ENCODE data around the gene C12orf42. TPM values are rescaled to one million over a fixed set of nuclear protein-coding genes. Genes with fewer than 3 reads are reported as not detected.

Gene C12orf42
- total and polyA plus RNA-seq, 10 of the 15 experiments (the other 5 are each of a cell fraction or from before 2014, with no cell fraction given), result 1.4 to 7.0 (median 2.4) TPM

DNA sequence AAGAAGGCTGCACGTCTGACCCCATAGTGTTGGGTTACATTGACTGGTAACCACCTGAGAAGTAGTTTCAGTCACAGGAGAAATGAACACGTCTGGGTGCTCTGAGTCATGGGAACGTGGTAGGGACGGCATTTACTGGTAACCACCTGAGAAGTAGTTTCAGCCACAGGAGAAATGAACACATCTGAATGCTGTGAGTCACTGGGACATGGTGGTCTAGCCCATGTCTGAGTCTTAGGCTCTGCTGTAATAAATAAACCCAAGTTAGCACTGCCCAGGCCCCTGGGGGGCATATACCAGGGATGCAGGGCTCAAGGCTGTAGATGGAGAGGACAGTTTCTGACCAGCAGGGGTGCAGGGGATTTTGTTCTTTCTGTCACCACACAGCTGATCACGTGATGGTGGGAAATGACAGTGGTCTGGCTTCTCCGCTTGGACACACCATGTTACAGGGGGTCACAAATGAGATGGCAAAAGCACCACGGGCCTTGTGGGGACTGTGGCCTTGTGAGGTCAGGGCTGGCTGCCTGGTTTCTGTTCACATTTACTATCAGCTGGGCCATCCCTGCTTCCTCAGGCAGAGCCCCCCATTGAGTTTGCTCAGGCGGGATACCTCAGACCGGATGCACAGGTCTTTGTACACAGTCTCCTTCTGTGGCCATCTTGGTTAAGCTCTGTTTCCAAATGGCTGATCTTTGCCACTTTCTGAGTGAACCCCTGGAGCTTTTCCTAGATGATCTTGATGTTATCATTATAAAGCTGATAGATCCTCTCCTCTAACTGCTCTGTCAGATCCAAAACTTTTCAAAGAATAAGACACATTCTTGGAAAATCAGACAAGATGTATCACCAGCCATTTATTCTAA lies 9.8 kb upstream of the C12orf42 start (continued):
- TF ChIP-seq, protein P1, sequence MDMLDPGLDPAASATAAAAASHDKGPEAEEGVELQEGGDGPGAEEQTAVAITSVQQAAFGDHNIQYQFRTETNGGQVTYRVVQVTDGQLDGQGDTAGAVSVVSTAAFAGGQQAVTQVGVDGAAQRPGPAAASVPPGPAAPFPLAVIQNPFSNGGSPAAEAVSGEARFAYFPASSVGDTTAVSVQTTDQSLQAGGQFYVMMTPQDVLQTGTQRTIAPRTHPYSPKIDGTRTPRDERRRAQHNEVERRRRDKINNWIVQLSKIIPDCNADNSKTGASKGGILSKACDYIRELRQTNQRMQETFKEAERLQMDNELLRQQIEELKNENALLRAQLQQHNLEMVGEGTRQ (IDR thresholded peaks at IDR 0.05; ENCODE audit: borderline replicate concordance, low read depth, low read length), result peak; percentile 82
- TF ChIP-seq, protein P2, sequence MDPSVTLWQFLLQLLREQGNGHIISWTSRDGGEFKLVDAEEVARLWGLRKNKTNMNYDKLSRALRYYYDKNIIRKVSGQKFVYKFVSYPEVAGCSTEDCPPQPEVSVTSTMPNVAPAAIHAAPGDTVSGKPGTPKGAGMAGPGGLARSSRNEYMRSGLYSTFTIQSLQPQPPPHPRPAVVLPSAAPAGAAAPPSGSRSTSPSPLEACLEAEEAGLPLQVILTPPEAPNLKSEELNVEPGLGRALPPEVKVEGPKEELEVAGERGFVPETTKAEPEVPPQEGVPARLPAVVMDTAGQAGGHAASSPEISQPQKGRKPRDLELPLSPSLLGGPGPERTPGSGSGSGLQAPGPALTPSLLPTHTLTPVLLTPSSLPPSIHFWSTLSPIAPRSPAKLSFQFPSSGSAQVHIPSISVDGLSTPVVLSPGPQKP (IDR thresholded peaks at IDR 0.05; ENCODE audit: low read depth, low read length), result no peak
- TF ChIP-seq, protein P3, sequence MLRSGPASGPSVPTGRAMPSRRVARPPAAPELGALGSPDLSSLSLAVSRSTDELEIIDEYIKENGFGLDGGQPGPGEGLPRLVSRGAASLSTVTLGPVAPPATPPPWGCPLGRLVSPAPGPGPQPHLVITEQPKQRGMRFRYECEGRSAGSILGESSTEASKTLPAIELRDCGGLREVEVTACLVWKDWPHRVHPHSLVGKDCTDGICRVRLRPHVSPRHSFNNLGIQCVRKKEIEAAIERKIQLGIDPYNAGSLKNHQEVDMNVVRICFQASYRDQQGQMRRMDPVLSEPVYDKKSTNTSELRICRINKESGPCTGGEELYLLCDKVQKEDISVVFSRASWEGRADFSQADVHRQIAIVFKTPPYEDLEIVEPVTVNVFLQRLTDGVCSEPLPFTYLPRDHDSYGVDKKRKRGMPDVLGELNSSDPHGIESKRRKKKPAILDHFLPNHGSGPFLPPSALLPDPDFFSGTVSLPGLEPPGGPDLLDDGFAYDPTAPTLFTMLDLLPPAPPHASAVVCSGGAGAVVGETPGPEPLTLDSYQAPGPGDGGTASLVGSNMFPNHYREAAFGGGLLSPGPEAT (IDR thresholded peaks at IDR 0.05; ENCODE audit: low read depth), result peak; percentile 98
- no peak for TF ChIP-seq NFYB (IDR thresholded peaks at IDR 0.05; ENCODE audit: insufficient read depth, low read depth, low read length)
- no peak for TF ChIP-seq CHD4 (IDR thresholded peaks at IDR 0.05)
- TF ChIP-seq TBL1XR1 (IDR thresholded peaks at IDR 0.05; ENCODE audit: low read depth, low read length), result peak; percentile 98
- TF ChIP-seq HDAC6 (IDR thresholded peaks at IDR 0.05; ENCODE audit: unreplicated experiment), result no peak
- TF ChIP-seq, protein P4, sequence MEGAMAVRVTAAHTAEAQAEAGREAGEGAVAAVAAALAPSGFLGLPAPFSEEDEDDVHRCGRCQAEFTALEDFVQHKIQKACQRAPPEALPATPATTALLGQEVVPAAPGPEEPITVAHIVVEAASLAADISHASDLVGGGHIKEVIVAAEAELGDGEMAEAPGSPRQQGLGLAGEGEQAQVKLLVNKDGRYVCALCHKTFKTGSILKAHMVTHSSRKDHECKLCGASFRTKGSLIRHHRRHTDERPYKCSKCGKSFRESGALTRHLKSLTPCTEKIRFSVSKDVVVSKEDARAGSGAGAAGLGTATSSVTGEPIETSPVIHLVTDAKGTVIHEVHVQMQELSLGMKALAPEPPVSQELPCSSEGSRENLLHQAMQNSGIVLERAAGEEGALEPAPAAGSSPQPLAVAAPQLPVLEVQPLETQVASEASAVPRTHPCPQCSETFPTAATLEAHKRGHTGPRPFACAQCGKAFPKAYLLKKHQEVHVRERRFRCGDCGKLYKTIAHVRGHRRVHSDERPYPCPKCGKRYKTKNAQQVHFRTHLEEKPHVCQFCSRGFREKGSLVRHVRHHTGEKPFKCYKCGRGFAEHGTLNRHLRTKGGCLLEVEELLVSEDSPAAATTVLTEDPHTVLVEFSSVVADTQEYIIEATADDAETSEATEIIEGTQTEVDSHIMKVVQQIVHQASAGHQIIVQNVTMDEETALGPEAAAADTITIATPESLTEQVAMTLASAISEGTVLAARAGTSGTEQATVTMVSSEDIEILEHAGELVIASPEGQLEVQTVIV (IDR thresholded peaks at IDR 0.05; ENCODE audit: borderline replicate concordance, partially characterized antibody), result no peak
- no peak for TF ChIP-seq CHD1 (IDR thresholded peaks at IDR 0.05; ENCODE audit: low read depth, low read length)
- no peak for TF ChIP-seq POLR2A (IDR thresholded peaks at IDR 0.05; ENCODE audit: low read depth, low read length)
- TF ChIP-seq BMI1 (IDR thresholded peaks at IDR 0.05; ENCODE audit: borderline replicate concordance), result peak; percentile 88
- TF ChIP-seq FOXK2 (IDR thresholded peaks at IDR 0.05), result no peak; the same call in none of the 2 replicates
- peak; percentile 22; the same call in 1 of the 2 replicates for TF ChIP-seq LARP7 (IDR thresholded peaks at IDR 0.05)
- TF ChIP-seq CBFB (IDR thresholded peaks at IDR 0.05; ENCODE audit: low read depth), result peak; percentile 97
- TF ChIP-seq NFIC (IDR thresholded peaks at IDR 0.05; ENCODE audit: low read depth, low read length), result peak; percentile 98
- TF ChIP-seq SMC3 (IDR thresholded peaks at IDR 0.05; ENCODE audit: borderline replicate concordance, low read length), result peak; percentile 17; the same call in 1 of the 2 replicates
- peak; percentile 85; the same call in 1 of the 2 replicates for TF ChIP-seq PML (IDR thresholded peaks at IDR 0.05; ENCODE audit: low read length)
- TF ChIP-seq SREBF1 (IDR thresholded peaks at IDR 0.05; ENCODE audit: low read length), result no peak
- peak; percentile 47; the same call in 1 of the 2 replicates for TF ChIP-seq ZNF24 (IDR thresholded peaks at IDR 0.05)
- TF ChIP-seq, protein P5, sequence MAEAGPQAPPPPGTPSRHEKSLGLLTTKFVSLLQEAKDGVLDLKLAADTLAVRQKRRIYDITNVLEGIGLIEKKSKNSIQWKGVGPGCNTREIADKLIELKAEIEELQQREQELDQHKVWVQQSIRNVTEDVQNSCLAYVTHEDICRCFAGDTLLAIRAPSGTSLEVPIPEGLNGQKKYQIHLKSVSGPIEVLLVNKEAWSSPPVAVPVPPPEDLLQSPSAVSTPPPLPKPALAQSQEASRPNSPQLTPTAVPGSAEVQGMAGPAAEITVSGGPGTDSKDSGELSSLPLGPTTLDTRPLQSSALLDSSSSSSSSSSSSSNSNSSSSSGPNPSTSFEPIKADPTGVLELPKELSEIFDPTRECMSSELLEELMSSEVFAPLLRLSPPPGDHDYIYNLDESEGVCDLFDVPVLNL (IDR thresholded peaks at IDR 0.05; ENCODE audit: low read depth, low read length), result no peak
- TF ChIP-seq ZSCAN29 (IDR thresholded peaks at IDR 0.05), result no peak
- peak; percentile 98 for TF ChIP-seq IRF4 (IDR thresholded peaks at IDR 0.05; ENCODE audit: low read depth, low read length)

Data from GM12878 (cell line).